Progenitor cell of endocrine pancreas (in vitro differentiated cells): ENCODE results near the gene COMMD9. TPM values are rescaled to one million over a fixed set of nuclear protein-coding genes. Genes with fewer than 3 reads are reported as not detected.

Source experiments
- DNase-seq: peaks from one replicate; pipeline ENCODE4 v3.0.0; 2021; ENCODE audit warnings: low spot score; ENCODE audit not compliant: unreplicated experiment
- H3K27ac Mint-ChIP-seq: 2 replicates; pipeline ENCODE4 v1.8.0; 2021; ENCODE audit warnings: mild to moderate bottlenecking, moderate library complexity, mixed read lengths
- H3K27me3 Mint-ChIP-seq: 2 replicates; pipeline ENCODE4 v1.8.0; 2021; ENCODE audit warnings: mixed read lengths
- H3K36me3 Mint-ChIP-seq: 2 replicates; pipeline ENCODE4 v1.8.0; 2022; ENCODE audit warnings: mixed read lengths; ENCODE audit not compliant: insufficient read depth
- H3K4me1 Mint-ChIP-seq: 2 replicates; pipeline ENCODE4 v1.8.0; 2021; ENCODE audit warnings: low read depth, mixed read lengths
- H3K4me3 Mint-ChIP-seq: 2 replicates; pipeline ENCODE4 v1.8.0; 2021; ENCODE audit warnings: low read depth, mild to moderate bottlenecking, moderate library complexity, mixed read lengths
- H3K9me3 Mint-ChIP-seq: 2 replicates; pipeline ENCODE4 v1.8.0; 2021; ENCODE audit warnings: low read depth, mixed read lengths
- total RNA-seq: library from RNA; stranded (reverse); gene quantifications from 2 replicates; pipeline ENCODE4 v1.2.1, GENCODE V29; 2021
- TF ChIP-seq, protein P1 (sequence below): fragments of 200-600 bp; sonication (generic); IDR thresholded peaks from one replicate; pipeline ENCODE4 v1.5.0; 2021; ENCODE audit warnings: antibody characterized with exemption, mild to moderate bottlenecking; ENCODE audit not compliant: unreplicated experiment

COMMD9 gene
- total RNA-seq, 1 donor from 2014 or later, result 79.7 TPM

DNA sequence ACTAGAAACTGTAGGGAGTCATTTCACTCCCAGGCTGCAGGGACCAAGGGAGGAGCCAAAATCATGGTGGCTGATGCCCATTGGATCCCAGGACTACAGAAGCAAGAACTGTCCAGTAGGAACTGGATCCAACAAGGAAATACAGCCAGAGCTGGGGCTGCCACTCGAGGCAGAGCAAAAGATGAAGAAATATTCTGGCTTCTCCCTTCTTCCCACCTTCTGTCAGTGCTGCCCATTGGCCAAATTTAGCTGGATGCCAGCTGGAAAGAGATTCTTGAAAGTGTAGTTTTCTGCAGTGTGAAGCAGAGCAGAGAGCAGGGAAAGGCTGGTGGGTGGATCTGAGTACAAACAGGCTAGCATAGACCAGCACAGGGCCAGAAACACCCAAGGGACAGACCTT lies 45.6 kb downstream of the COMMD9 start:
- TF ChIP-seq, protein P1, sequence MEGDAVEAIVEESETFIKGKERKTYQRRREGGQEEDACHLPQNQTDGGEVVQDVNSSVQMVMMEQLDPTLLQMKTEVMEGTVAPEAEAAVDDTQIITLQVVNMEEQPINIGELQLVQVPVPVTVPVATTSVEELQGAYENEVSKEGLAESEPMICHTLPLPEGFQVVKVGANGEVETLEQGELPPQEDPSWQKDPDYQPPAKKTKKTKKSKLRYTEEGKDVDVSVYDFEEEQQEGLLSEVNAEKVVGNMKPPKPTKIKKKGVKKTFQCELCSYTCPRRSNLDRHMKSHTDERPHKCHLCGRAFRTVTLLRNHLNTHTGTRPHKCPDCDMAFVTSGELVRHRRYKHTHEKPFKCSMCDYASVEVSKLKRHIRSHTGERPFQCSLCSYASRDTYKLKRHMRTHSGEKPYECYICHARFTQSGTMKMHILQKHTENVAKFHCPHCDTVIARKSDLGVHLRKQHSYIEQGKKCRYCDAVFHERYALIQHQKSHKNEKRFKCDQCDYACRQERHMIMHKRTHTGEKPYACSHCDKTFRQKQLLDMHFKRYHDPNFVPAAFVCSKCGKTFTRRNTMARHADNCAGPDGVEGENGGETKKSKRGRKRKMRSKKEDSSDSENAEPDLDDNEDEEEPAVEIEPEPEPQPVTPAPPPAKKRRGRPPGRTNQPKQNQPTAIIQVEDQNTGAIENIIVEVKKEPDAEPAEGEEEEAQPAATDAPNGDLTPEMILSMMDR, result no peak
- DNase-seq, result no peak
- Mint-ChIP-seq H3K27me3 (no peaks in the 10 kb centered on the region), H3K36me3 (no peaks in the 10 kb centered on the region), H3K4me1 (no peaks in the 10 kb centered on the region), H3K9me3 (no peaks in the 10 kb centered on the region), H3K27ac (no peak overlapping the region), H3K4me3 (no peak overlapping the region)

DNA sequence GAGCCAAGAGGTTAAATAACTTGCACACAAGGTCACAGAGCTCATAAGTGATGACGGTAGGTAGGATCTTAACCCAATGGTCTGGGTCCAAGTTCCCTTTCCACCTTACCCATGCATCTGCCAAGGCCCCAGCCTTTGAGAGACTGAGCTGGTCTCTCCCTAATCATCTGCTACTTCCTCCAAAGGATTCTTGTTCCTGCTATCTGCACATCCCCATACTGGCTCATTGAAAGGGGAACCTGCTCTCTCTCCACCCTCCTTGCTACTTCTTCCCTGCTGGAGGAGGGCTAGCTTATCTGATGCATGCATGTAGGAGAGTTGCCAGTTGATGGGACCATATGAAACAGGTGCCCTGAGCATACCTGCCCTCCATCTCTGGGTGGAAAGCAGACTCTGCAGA lies 47.7 kb downstream of the COMMD9 start:
- no peaks in the 10 kb centered on the region for H3K9me3 Mint-ChIP-seq
- TF ChIP-seq, protein P1, result no peak
- no peaks in the 10 kb centered on the region for H3K36me3 Mint-ChIP-seq
- no peaks in the 10 kb centered on the region for H3K27me3 Mint-ChIP-seq
- no peaks in the 10 kb centered on the region for H3K4me1 Mint-ChIP-seq
- no peak overlapping the region for H3K4me3 Mint-ChIP-seq
- DNase-seq, result no peak
- no peak overlapping the region for H3K27ac Mint-ChIP-seq

DNA sequence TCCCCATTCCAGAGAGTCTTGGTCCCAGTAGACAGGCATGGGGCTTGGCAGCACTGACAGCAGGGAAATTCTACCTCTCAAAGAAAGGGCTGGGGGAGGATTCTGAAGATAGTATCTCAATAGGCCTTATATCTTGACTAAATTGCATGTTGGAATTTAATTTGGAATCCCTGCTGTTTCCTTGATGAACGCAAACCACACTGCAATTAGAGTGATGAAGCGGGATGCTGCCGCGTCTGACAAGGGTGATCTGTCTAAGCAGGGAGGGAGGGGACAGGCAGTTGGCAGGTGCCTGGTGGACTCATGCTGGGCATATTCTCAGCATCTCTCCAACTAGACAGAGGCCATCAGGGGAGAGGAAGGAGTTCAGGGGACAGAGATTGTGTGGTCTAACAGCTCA lies 48.4 kb downstream of the COMMD9 start:
- H3K27me3 Mint-ChIP-seq, result no peaks in the 10 kb centered on the region
- H3K27ac Mint-ChIP-seq, result no peak overlapping the region
- DNase-seq, result no peak
- TF ChIP-seq, protein P1, result no peak
- H3K9me3 Mint-ChIP-seq, result no peaks in the 10 kb centered on the region
- H3K4me1 Mint-ChIP-seq, result no peaks in the 10 kb centered on the region
- H3K4me3 Mint-ChIP-seq, result no peak overlapping the region
- no peaks in the 10 kb centered on the region for H3K36me3 Mint-ChIP-seq

DNA sequence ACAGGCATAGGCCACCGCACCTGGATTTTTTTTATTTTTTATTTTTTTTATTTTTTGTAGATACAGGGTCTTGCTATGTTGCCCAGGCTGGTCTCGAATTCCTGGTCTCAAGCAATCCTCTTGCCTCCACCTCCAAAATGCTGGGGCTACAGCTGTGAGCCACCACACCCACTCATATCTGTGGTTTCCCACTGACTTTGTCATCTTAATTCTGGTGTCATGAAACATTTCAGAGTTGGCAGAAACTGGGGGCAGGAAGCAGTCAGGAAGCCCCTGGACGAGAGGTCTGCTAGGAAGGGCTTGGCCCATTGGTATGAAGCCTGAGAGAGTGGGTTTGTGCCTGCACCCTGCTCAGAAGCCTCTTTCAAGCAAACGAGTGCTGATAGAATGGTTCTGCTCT lies 49.1 kb downstream of the COMMD9 start:
- Mint-ChIP-seq H3K27ac (no peak overlapping the region), H3K36me3 (no peaks in the 10 kb centered on the region), H3K27me3 (no peaks in the 10 kb centered on the region)

DNA sequence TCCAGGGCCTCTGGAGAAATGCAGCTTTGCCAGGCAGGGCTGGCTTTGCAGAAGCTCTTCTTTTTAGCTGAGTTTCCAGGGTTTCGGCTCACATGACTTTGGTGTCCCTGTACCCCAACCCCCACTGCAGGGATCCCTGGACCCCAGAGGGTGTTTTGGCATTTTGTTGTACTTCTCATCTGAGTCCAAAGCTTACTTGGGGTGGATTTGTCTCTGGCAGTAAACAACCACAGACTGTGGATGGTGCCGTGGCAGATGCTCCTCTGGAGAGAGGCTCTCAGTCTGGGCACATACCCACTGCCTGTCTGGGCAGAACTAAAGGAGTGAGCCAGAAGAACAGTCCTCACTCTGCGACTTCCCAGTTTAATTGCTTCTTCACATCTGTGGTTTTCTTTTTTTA lies 49.6 kb downstream of the COMMD9 start:
- no peaks in the 10 kb centered on the region for H3K36me3 Mint-ChIP-seq
- no peaks in the 10 kb centered on the region for H3K27me3 Mint-ChIP-seq
- TF ChIP-seq, protein P1, result no peak
- H3K9me3 Mint-ChIP-seq, result no peaks in the 10 kb centered on the region
- no peak for DNase-seq
- H3K4me3 Mint-ChIP-seq, result no peak overlapping the region
- no peaks in the 10 kb centered on the region for H3K4me1 Mint-ChIP-seq
- no peak overlapping the region for H3K27ac Mint-ChIP-seq

More for the DNA sequence above, 49.1 kb downstream of the COMMD9 start:
- Mint-ChIP-seq H3K9me3 (no peaks in the 10 kb centered on the region), H3K4me1 (no peaks in the 10 kb centered on the region), H3K4me3 (no peak overlapping the region)
- TF ChIP-seq, protein P1, result no peak
- no peak for DNase-seq
